HepG2 (cell line): ENCODE measurements around the gene ZBTB9. TPM values are rescaled to one million over a fixed set of nuclear protein-coding genes. Genes with fewer than 3 reads are reported as not detected.

Experiments
- AHDC1 ChIP-seq: sonication (generic); formaldehyde crosslinking; IDR thresholded peaks from 2 replicates; pipeline ENCODE4 v1.5.1; 2020; ENCODE audit warnings: mild to moderate bottlenecking, missing genetic modification reagents, borderline replicate concordance
- BCL6 ChIP-seq: IDR thresholded peaks from 2 replicates; pipeline ENCODE4 v1.6.1; 2016; ENCODE audit warnings: missing genetic modification reagents, missing compliant biosample characterization
- ETS1 ChIP-seq: sonication (generic); formaldehyde crosslinking; IDR thresholded peaks from 2 replicates; pipeline ENCODE4 v1.4.0; 2020; ENCODE audit warnings: missing genetic modification reagents
- HOXA3 ChIP-seq: sonication (generic); formaldehyde crosslinking; IDR thresholded peaks from 2 replicates; pipeline ENCODE4 v1.5.0; 2020; ENCODE audit warnings: missing genetic modification reagents
- IRF2 ChIP-seq: IDR thresholded peaks from 2 replicates; pipeline ENCODE4 v1.6.1; 2018; ENCODE audit warnings: missing genetic modification reagents, missing compliant biosample characterization
- KLF9 ChIP-seq: IDR thresholded peaks from 2 replicates; pipeline ENCODE4 v1.6.1; 2016; ENCODE audit warnings: low read depth
- MTA1 ChIP-seq: sonication (generic); formaldehyde crosslinking; IDR thresholded peaks from 2 replicates; pipeline ENCODE4 v1.4.0; 2020; ENCODE audit warnings: missing genetic modification reagents, mild to moderate bottlenecking, borderline replicate concordance
- NBN ChIP-seq: fragments of 450-650 bp; conservative IDR thresholded peaks from 2 replicates; pipeline ENCODE4 v1.6.1; 2017
- NFKBIZ ChIP-seq: IDR thresholded peaks from 2 replicates; pipeline ENCODE4 v1.6.1; 2018; ENCODE audit warnings: missing genetic modification reagents, missing compliant biosample characterization
- NR2F6 ChIP-seq, 2 experiments: IDR thresholded peaks; 2 replicates each; pipeline ENCODE4 v1.6.1; 2016; ENCODE audit warnings: antibody characterized with exemption in 1 of 2, mild to moderate bottlenecking in 1 of 2
- PAWR ChIP-seq: sonication (generic); formaldehyde crosslinking; IDR thresholded peaks from 2 replicates; pipeline ENCODE4 v1.4.0; 2020; ENCODE audit warnings: missing genetic modification reagents, mild to moderate bottlenecking, borderline replicate concordance
- RFXAP ChIP-seq: sonication (generic); formaldehyde crosslinking; IDR thresholded peaks from 2 replicates; pipeline ENCODE4 v1.4.0; 2020; ENCODE audit warnings: missing genetic modification reagents, borderline replicate concordance
- TCF7 ChIP-seq: sonication (generic); IDR thresholded peaks from 2 replicates; pipeline ENCODE4 v1.6.1; 2016; ENCODE audit warnings: antibody characterized with exemption, low read depth
- TEAD3 ChIP-seq: optimal IDR thresholded peaks from 2 replicates; pipeline ENCODE3; 2016; ENCODE audit warnings: borderline replicate concordance
- THAP7 ChIP-seq: sonication (generic); formaldehyde crosslinking; IDR thresholded peaks from 2 replicates; pipeline ENCODE4 v1.8.1; 2023; ENCODE audit warnings: mild to moderate bottlenecking, missing genetic modification reagents
- ZNF3 ChIP-seq: IDR thresholded peaks from 2 replicates; pipeline ENCODE4 v1.7.0; 2017; ENCODE audit warnings: inconsistent platforms
- ZNF547 ChIP-seq: sonication (generic); formaldehyde crosslinking; IDR thresholded peaks from 2 replicates; pipeline ENCODE4 v1.5.1; 2020; ENCODE audit warnings: mild to moderate bottlenecking, missing genetic modification reagents
- ZNF652 ChIP-seq: IDR thresholded peaks from 2 replicates; pipeline ENCODE4 v1.6.1; 2016; ENCODE audit warnings: low read depth, borderline replicate concordance
- ZSCAN22 ChIP-seq: sonication (generic); formaldehyde crosslinking; IDR thresholded peaks from 2 replicates; pipeline ENCODE4 v1.4.0; 2020; ENCODE audit warnings: mild to moderate bottlenecking, missing genetic modification reagents
- ZSCAN5A ChIP-seq: sonication (generic); formaldehyde crosslinking; IDR thresholded peaks from 2 replicates; pipeline ENCODE4 v1.8.0; 2022; ENCODE audit warnings: mild to moderate bottlenecking, missing genetic modification reagents, borderline replicate concordance
- polyA plus RNA-seq, 8 experiments: library from polyadenylated mRNA; depleted of rRNA in 3 of 8; stranded (reverse) in 7 of 8; unstranded in 1 of 8; fragments of >200 nt; fragmentation: Illumina TruSeq in 4 of 8; extraction: Trizol in 4 of 8; gene quantifications; 2 replicates each; pipeline versions ENCODE4 v1.2.1 to v1.2.3, GENCODE V29; 2011 to 2016; ENCODE audit warnings: low read depth in 4 of 8, missing spikeins in 1 of 8, mixed read lengths in 1 of 8; ENCODE audit not compliant: insufficient read depth in 1 of 8
- total RNA-seq, 5 experiments: library from RNA; depleted of rRNA; stranded (reverse); fragments of >200 nt; fragmentation: Illumina TruSeq; extraction: Trizol; gene quantifications; 2 replicates each; pipeline ENCODE4 v1.2.3, GENCODE V29; 2016; ENCODE audit warnings: low read depth in 1 of 5

The ZBTB9 gene
- total and polyA plus RNA-seq, 2 of the 13 experiments (the other 11 are each of a cell fraction or from before 2014, with no cell fraction given) = 5.3 to 9.2 TPM

GRCh38 chr6:33454009-33454946 lies at the start of gene ZBTB9 (continued):
- peak; percentile 98 for TF ChIP-seq KLF9 (CRISPR knock-in tag)
- no peak for TF ChIP-seq MTA1
- peak; percentile 89 for TF ChIP-seq ZSCAN5A
- peak; percentile 50; the same call in 1 of the 2 replicates for TF ChIP-seq ZSCAN22 (CRISPR knock-in tag)
- peak; percentile 4 for TF ChIP-seq AHDC1
- peak; percentile 75; the same call in 1 of the 2 replicates for TF ChIP-seq PAWR (CRISPR knock-in tag)
- no peak; the same call in 1 of the 2 replicates for TF ChIP-seq ZNF3
- peak; percentile 57; the same call in 1 of the 2 replicates for TF ChIP-seq THAP7
- peak; percentile 63 for TF ChIP-seq NFKBIZ (CRISPR knock-in tag)
- peak; percentile 72 for TF ChIP-seq TEAD3 (CRISPR knock-in tag)
- peak; percentile 79 for TF ChIP-seq IRF2 (CRISPR knock-in tag)
- TF ChIP-seq ZNF652 (CRISPR knock-in tag) = 0 out of 2 replicates have a peak, but pooled peaks have one; percentile 41
- no peak for TF ChIP-seq TCF7
- TF ChIP-seq ZNF547 (CRISPR knock-in tag) = peak; percentile 88
- TF ChIP-seq NBN = no peak
- peak; percentile 90 for TF ChIP-seq HOXA3 (CRISPR knock-in tag)
- peak; percentile 93 for TF ChIP-seq RFXAP (CRISPR knock-in tag)
- no peak for TF ChIP-seq NR2F6 (IDR thresholded peaks at IDR 0.05)
- TF ChIP-seq NR2F6 (CRISPR knock-in tag; IDR thresholded peaks at IDR 0.05) = peak; percentile 61
- TF ChIP-seq BCL6 (CRISPR knock-in tag) = peak; percentile 47
- peak; percentile 88; the same call in 1 of the 2 replicates for TF ChIP-seq ETS1
